ENCODE results near the gene SERINC2.

The SERINC2 gene

DNA sequence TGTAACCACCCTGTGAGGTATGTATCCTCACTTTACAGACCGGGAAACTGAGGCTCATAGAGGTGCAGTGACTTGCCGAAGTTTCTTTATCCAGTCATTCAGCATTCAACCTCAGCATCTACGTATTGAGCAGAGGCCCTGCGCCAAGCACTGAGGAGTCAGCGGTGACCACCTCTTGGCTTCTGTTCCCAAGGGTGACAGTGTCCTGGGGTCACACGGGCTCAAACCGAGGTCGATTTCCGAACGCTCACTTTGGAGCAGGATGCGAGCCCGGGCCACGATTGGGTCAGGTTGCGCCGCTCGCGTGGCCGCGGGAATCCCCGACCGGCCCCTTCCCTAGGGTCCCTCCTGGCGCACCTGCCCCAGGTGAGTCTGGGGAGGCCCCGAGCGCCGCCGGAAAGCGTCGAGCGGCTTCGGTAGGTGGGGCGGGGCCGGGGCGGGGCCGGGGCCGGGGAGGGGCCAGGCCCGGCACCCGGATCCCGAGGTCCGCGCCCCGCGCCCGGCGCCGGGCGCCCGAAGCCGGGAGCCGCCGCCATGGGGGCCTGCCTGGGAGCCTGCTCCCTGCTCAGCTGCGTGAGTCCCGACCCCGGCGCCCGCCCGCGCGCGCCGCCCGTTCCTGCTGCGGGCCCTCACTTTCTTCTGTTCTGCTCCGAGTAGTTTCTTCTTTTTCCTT, at the start of gene SERINC2:
Gene SERINC2, plus strand, starts transcription at position 482 of the 673 bp plus-strand sequence. Its CDS starts 53 bp downstream, at position 535.
- DNase-seq, result no peak

DNA sequence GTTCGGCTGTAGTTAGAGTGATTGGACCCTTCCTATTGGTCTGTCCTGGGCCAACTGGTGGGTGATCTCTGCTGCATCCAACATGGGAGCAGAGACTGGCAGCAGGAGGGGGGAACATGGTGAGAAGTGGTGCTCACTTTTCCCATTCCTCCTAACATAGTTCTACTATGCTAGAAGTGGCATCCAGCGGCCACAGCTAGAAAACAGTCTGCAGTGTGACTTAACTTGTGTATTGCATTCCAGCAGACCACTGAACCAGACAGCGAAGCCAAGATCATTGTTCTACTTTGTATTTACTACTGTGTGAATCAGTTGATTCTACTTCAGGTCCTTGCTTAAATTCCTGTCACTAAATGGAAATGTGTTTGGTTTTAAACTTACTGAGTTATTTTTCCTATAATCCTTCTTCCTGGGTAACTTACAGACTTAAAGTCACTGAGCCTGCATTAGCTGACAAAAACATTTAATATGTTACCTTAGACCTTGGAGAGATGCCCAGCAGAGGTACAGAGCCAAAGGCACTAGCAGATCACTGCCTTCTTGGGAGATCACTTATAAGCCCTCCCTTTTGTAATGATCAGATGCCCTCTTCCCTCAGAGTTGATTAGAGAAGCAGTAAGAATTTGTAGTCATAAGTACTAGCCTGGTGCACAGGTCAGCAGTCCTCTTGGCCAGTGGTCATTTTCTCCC, 48.3 kb upstream of the SERINC2 start:
- no peak for DNase-seq

DNA sequence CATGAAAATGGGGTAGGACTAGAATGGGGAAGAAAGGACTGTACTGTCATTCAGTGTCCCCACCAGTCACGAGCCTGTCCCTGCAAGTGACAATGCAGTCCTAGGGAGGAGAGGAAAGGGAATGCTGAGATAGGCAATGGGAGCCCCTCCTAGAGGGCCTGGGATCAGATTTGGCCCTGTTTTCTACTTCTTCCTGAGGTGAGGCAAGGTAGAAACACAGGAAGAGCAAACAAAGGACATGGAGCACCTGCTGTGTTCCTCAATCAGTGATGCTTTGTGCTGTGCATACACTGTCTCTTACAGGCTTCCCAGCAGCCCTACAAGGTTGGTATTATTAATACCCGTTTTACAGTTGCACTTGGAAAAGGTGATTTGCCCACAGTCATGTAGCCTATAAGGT, 46.2 kb upstream of the SERINC2 start:
- DNase-seq, result no peak

DNA sequence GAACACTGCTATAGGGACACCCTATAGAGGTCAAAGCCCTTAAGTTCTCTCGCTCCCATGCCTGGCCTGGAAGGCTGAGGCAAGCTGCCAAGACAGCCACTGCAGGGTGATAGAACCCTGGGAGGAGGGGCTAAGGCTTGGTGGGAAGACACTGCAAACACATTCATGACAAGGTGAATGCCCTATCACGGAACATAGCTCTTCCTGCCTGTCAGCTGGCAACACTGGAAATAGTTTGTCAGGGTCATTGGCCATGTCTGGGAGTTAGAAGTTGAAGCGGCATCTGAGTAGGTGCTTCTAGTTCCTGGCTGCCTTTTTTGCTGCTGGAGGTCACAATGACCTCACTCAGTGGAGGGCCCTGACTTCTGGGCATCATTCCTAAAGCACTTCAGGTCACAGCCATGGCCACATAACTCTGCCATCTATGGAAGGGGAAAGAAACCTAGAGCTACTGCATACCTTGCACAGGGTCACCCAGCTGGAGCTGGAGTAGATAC, 44.4 kb upstream of the SERINC2 start:
- DNase-seq, result no peak

DNA sequence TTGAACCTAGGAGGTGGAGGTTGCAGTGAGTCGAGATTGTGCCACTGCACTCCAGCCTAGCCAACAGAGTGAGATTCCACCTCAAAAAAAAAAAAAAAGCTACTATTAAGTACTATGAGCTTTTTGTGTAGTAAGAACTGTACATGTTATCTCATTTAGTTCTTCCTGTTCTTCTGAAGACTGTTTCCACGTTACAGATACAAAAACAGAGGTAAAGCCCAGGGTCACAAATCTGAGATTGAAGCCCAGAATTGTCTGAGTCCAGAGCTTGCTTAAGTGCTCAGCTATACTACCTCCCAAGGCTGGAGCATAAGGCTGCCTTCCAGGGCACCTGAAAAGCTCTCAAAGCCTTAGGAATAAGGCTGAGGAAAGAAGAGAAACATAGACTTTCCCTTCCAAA, 43.0 kb upstream of the SERINC2 start:
- DNase-seq, result no peak

DNA sequence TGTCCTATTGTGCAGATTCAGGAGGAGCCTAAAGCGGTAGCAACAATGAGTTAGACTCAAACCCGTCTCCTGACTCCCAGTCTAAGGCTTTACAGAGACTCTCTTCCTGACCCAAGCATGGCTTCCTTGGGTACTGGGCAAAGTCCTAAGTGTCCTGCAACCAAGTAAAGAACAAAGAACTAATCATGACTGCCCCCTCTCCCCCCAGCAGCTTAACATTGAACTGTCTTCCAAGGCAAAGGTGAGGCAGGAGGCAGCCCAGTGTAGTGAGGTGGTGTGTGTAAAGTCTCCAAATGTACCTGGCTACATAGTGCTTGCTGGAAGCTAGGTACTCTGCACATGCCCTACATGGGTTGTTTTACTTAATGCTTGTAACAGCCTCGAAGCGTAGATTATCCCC, 42.4 kb upstream of the SERINC2 start:
- no peak for DNase-seq

DNA sequence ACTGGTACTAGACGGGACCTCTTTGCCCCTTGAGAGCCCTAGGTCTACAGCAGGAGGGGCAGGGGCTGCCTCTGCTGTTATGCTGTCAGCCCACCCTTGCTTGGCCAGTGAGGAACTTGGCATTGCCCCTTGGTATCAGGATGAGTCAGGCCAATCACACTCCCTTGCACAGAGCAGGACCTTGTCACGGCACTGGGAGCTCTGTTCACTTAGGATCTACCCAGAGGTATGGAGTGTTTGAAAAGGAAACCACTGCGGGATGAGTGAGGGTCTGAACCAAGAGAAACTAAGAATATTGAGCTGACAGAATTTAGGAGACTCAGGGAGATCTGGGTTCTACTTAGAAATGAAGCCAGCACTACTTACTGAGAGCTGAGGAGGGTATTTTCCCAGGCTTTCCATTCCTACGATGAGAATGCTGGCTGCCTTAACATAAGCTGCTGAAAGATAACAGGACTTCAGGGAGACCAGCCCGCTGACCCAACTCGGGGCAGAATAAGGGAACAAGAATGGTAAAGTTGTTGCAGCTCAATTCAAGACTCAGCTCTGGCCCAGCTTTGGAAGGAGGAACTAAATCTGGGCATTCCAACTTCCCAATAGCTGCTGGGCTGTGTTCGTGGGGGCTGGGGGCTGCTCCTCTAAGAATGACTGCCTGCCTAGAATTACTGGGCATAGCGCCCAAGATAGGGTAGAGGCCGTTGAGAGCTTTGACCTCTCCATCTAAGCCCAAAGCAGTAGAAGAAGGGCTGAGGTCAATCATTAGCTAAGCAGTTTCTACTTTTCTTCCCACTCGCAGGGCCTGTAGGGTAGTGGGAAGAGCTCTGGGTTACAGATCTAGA, 41.7 kb upstream of the SERINC2 start:
- DNase-seq, result no peak

DNA sequence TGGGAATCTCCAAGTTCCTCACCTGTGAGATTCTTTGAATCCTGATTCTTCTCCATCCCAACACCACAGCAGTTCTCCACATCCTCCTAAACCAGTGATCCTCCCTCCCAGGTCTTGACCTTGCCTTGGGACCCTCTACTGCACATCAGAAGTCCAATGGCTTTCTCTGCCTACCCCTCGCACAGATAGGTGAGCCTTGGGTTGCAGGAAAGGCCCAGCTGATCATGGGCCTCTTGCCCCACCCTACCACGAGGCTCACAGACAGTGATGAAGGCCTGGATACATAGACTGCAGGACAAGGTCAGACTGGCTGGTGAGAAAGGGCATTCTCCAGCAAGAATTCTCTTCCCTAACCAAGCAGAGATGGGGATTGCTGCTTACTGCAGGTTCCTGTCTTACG, 41.0 kb upstream of the SERINC2 start:
- no peak for DNase-seq

DNA sequence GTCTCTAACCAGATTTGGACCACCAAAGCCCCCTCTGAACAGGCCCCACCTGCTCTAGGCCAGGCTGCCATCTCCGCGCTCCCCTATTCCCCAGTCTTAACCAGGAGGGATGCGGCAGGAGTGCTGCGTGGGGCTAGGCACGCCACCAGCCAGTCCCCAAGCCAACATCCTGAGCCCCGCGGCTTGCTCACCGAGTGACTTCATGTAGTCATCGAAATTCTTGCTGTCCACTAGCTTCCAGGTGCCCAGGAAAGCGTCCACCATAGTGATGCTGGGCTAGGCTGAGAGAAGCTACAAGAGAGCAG, 40.3 kb upstream of the SERINC2 start:
- DNase-seq, result no peak

DNA sequence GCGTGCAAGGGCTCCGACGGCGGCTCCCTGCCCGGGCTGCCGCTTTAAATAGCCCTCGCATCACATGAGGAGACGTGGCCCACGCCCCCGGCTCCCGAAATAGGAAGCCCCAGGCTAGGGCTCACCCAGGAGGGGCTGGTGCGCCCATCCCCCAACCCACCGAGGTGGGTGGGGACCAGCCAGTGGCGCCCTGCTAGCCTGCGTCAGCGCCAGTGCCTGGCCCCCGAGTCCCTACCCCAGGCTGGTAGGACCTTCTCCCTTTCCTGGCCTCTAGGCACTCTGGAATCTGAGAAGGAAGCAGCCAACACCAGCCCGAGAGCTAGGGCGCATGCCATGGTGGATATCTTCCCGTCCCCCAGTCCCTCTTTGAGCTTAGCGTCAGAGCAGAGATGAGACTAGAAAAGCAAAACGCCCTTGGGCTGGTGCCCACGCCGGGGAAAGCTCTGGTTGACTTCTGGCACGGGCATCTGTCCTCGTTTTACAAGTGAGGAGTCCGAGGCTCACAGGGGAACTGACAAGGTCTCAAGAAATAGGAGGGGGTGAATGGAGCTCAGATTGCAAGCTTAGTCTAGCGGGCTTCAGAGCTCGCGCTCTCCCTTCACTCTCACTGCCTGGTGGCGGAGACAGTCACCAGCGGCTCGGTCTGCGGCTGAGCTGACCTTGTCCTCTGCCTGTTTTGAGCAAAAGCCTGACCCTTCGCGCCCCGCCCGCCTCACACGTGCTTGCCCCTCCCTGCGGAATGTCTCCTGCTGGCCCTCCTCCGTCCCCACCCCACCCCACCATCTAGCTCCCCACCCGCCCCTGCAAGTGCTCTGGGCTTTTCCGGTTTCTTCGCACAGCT, 39.7 kb upstream of the SERINC2 start, which contains the start of gene FABP3:
Gene FABP3, minus strand, starts transcription at position 21 of the 841 bp plus-strand sequence. CDS start 62 bp downstream, outside the sequence.
- peak; percentile 14 for DNase-seq

DNA sequence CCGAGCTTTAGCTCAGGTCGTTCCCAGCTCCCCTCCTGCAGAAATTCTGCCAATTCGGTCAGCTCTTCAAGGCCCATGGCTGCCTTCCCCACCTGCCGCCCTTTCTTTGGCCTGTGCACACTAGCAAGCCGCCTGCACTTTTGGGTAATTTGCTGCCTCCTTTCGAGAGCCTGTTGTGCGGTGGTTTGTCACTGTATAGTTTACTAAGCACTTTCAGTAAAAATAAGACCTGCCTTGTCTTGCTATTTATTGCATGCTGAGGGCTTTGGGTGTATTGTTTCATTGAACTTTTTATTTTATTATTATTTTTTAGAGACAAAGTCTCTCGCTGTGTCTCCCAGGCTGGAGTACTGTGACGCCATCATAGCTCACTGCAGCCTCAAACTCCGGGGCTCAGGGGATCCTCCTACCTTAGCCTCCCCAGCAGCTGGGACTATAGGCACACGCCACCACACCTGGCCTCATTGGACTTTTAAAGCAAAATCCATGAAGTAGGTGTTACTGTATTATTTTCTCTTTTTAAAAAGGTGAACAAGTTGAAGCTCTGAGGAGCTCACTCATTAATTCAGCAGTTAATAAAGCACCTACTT, 39.0 kb upstream of the SERINC2 start:
- no peak for DNase-seq

DNA sequence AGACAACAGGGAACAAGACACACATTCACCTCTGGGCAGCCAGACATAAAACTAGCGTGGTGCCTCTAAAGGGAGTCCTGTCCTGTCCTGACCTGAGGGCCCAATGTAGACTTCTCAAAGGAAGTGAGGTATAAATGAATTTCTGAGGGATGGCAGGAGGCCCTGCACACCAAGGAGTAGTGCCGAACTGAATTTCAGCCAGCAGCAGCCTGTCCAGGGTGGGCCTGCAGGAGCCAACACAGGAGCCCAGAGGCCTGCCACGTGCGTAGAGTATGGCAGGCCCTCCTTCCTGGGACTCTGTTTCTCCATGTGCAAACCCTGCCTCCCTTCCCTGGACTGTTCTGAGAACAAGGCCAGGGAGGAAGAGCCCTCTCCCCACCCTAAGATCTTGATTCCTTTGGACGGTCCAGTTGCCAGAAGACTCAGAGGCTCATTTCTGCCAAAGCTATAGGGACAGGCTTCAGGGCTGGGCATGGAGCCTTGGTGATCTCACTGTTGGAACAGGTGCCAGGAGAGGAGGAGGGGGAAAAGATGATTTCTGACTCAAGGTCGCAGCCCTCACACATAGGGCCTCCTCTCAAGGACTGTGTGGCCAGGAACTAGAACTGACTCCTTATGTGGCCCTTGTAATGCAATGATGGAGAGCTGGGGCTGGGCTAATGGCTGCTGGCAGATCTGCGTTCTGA, 38.4 kb upstream of the SERINC2 start:
- no peak for DNase-seq

DNA sequence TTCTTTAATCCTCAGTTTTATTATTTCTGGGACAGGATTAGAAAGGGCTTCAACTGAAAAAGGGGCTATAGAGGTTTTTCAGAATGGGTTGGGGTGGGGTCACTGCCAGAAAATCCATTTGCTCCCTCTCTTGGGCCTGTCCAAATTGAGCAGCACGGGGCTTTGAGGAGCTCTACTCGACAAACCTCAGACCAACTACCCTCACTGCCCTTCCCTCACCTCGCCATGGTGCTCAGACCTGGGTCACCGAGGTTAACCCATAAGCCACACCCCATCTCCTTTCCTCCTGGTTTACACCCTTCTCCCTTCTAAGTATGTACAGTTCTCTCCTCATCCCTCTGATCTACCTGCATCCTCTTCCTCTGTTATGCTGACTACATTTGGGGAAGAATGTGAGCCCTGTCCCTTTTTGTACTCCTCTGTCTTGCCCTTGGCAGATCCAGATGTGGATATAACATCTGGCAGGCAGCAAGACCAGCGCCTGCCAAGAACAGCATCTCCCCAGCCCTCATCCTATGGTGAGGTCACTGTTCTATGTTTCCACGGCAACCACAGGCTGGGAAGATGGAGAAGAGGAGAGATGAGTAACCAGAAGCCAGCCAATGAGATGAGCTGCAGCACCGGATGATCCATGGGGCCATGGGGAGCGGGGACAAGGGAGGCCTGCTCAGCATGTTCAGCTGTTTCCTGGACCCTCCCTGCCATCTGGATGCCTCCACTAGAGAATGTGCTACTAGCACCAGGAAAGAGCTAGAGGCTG, 36.5 kb upstream of the SERINC2 start:
- peak; percentile 94 for DNase-seq

DNA sequence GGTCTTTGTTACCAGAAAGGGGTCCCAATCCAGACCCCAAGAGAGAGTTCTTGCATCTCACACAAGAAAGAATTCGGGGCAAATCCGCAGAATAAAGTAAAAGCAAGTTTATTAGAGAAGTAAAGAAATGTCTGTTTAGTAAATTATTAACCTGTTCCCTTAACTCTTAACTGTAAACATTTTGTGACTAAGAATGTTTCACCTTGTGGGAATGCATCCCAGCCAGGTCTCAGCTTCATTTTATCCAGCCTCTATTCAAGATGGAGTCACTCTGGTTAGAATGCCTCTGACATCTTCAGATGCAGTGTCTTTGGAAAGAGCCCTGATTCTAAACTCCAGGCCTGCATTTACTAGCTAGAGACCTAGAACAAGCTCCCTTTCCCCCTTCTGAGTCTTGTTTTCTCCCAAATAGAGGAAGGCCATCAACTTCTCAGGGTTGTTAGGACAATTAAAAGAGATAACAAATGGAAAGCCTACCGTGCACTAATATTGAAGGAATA, 35.6 kb upstream of the SERINC2 start:
- no peak for DNase-seq

DNA sequence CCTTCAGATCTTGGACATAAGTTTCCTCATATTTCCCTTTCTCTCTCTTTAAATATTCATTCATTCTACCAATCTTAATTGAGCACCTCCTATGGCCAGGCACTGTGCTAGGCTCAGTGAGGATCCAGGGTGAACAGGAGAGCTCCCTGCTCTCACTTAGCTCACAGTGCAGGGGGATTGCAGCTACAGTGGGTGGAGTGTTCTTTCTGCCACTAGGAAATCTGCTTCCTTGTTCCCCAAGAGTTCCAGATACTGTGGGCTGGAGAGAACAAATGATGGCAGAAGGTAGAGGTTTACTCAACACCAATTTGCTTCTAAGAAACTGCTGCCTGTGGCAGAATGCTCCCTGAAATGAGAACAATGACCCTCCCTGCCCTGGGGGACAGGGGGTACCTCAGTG, 35.0 kb upstream of the SERINC2 start:
- no peak for DNase-seq

DNA sequence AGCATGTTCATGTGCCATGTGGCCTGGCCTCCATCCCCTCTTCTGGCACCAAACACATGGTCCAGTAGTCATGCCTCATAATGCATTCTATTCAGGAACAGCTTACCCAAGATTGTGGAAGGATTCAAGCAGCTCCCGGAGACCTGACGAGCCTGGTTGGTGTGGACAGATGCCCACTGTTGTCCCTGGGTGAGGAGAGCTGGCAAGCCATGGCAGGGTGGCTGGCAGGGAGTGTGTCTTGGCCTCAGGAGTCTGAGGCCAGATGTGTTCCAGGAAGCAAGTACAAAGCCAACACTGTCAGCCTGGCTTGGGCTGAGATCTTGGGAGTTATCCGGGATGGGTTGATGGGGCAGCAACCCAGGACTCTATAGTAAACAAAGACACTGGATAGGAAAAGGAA, 32.8 kb upstream of the SERINC2 start:
- no peak for DNase-seq

DNA sequence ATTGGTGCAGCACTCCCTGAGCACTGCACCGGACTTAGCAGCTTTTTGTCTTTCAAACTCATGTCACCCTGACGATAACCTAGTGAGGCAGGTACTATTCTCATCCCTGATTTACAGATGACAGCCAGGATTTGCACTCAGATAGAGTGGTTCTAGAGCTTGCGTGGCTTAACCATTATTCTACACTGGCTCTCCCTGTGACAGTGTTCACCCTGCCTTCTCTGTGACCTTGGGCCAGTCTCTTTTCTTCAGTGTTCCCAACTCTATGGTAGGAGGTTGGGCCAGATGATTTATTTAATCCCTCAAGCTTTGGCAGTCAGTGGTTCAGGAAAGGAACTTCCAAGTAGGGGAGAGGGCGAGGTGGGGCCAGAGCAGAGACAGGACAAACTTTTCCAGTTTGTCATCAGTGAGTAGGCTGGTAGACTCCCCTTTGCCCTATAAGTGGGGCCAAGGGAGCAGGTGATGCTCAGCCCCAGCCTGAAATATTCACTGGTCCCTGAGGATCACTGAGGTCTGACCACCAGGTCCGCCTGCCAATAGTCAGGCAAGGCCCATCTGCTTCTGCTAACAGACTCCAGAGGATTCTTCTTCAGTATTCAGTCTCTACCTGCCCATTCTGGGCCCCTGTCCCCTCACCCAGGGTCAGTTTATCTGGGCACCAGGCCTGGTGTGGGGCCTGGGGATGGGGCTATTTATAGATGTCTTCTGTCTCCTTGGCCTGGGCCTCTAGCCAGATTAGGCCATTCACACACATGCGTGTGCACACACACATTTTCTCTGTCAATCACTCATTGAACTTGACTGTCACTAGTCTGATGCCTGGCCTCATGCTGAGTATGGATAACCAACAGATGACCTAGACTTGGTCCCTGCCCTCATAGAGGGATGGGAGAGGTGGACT, 31.4 kb upstream of the SERINC2 start:
- no peak for DNase-seq

DNA sequence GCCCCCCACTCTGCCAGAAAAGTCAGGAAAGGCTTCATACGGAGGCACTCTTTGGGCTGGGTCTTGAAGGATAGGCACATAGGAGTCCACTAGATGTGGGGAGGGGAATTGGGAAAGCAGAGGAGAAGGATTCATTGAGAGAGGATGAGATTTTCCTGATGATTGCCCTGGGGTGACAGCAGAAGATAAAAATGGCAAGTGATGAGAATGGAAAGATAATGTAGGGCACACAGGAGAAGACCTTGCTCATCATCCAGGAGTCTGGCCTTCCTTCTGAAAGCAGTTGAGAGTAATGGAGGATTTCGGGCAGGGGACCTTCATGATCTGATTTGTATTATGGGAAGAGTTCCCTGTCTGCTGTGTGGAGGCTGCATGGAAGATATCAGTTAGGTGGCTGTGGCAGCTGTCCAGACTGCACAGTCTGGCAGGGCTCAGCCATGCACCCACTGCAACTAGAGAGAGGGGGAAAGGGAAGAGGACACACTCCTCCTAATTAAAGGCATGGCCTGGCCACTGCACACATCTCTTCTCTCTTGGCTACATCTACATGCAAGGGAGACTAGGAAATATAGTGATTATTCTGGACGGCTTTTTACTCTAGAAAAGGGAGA, 30.5 kb upstream of the SERINC2 start:
- peak; percentile 50 for DNase-seq

DNA sequence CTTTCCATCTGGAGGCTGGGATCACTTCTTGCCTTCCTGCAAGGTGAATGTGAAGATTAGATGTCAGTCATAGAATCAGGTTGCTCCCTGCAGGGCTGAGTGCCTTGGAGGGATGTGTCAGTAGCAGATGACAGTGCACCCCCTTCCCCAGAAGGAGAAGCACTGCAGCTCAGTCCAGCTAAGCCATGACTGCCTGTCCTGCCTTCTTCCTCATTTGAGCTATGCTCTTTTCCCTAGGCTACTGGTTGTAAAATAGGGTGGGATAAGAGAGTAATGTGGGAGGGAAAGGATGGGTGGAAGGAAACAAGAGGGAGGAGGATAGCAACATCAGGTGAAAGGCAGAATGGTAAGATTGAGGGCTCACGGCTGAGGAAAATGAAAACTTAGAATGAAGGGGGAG, 29.0 kb upstream of the SERINC2 start:
- DNase-seq, result no peak

Measured in NCI-H1694 treated with DMSO at 0.1 percent for 48 hours (cell line).